Hematopoietic multipotent progenitor cell treated with erythropoietin and hydrocortisone succinate and interleukin-3 and kit ligand, for 6 days (in vitro differentiated cells): ENCODE results near the gene NLGN1.

Source experiments
- DNase-seq: peaks from one replicate; pipeline ENCODE4 v3.0.0-alpha.2; 2015

Gene NLGN1

GRCh38 chr3:174243171-174243570 lies 845.6 kb downstream of the NLGN1 start:
- no peak for DNase-seq

- no peak for DNase-seq
These were observed 850.2 kb downstream of the NLGN1 start for GRCh38 chr3:174247687-174248152.

GRCh38 chr3:174251681-174252080 lies 854.1 kb downstream of the NLGN1 start:
- no peak for DNase-seq

GRCh38 chr3:174253196-174253823 lies 855.8 kb downstream of the NLGN1 start:
- DNase-seq: no peak

- no peak for DNase-seq
These were observed 856.4 kb downstream of the NLGN1 start for GRCh38 chr3:174253940-174254339.

- no peak for DNase-seq
These were observed 857.9 kb downstream of the NLGN1 start for GRCh38 chr3:174255454-174255853.

- no peak for DNase-seq
These were observed 868.9 kb downstream of the NLGN1 start for GRCh38 chr3:174266476-174266875.

GRCh38 chr3:174268061-174268460 lies 870.5 kb downstream of the NLGN1 start:
- no peak for DNase-seq

GRCh38 chr3:174268586-174268985 lies 871.0 kb downstream of the NLGN1 start:
- no peak for DNase-seq

GRCh38 chr3:174270841-174271240 lies 873.3 kb downstream of the NLGN1 start:
- no peak for DNase-seq

- DNase-seq: no peak
These were observed 877.8 kb downstream of the NLGN1 start for GRCh38 chr3:174275336-174275735.

GRCh38 chr3:174276826-174277225 lies 879.3 kb downstream of the NLGN1 start:
- no peak for DNase-seq

- no peak for DNase-seq
These were observed 880.5 kb downstream of the NLGN1 start for GRCh38 chr3:174278094-174278493.

- no peak for DNase-seq
These were observed 882.6 kb downstream of the NLGN1 start for GRCh38 chr3:174280186-174280585.

- no peak for DNase-seq
These were observed 887.8 kb downstream of the NLGN1 start for GRCh38 chr3:174285242-174285864.

- DNase-seq: no peak
These were observed 890.2 kb downstream of the NLGN1 start for GRCh38 chr3:174287705-174288104.

- DNase-seq: no peak
These were observed 897.1 kb downstream of the NLGN1 start for GRCh38 chr3:174294616-174295015.

- DNase-seq: no peak
These were observed 898.0 kb downstream of the NLGN1 start for GRCh38 chr3:174295306-174296092.

GRCh38 chr3:174302746-174303315 lies 905.3 kb downstream of the NLGN1 start:
- no peak for DNase-seq

GRCh38 chr3:174303907-174304560 lies 906.5 kb downstream of the NLGN1 start:
- no peak for DNase-seq

- DNase-seq: no peak
These were observed 911.2 kb downstream of the NLGN1 start for GRCh38 chr3:174308736-174309135.

- DNase-seq: no peak
These were observed 913.0 kb downstream of the NLGN1 start for GRCh38 chr3:174310475-174310983.

GRCh38 chr3:174315225-174315624 lies 917.7 kb downstream of the NLGN1 start:
- DNase-seq: no peak
